IMR-90 (cell line): ENCODE results near the gene GAL3ST2. TPM values are rescaled to one million over a fixed set of nuclear protein-coding genes. Genes with fewer than 3 reads are reported as not detected.

Source experiments
- ATAC-seq: fragments of 200-7000 bp; cut with Tn5 transposase; 2 replicates; pipeline ENCODE4 v1.9.1; 2020; ENCODE audit warnings: low read depth, mild to moderate bottlenecking, moderate library complexity
- BruUV-seq: library from RNA; stranded (reverse); fragments of 400-500 nt; replicated peaks from 2 replicates; lab custom pipeline; 2021; lab: Mats Ljungman, UMichigan
- CTCF ChIA-PET: fragments of 300-600 bp; formaldehyde crosslinking; extraction: SDS; loops from one replicate; lab custom pipeline; 2021; ENCODE audit warnings: antibody characterized with exemption; lab: Yijun Ruan, JAX
- POLR2A ChIA-PET: fragments of 300-600 bp; sonication (Branson Sonifier 250); formaldehyde crosslinking; loops from one replicate; lab custom pipeline; 2022; ENCODE audit warnings: antibody characterized with exemption; ENCODE audit not compliant: unreplicated experiment; lab: Charles Lee
- DNase-seq: peaks from one replicate; pipeline ENCODE4 v3.0.0; 2013
- H2AFZ ChIP-seq: replicated peaks from 2 replicates; pipeline ENCODE3; 2013; ENCODE audit warnings: low read length, mild to moderate bottlenecking; ENCODE audit not compliant: poor library complexity
- H2AK5ac ChIP-seq: 2 replicates; pipeline ENCODE4 v1.6.1; 2013; ENCODE audit warnings: low read depth, low read length, inconsistent platforms
- H2AK9ac ChIP-seq: replicated peaks from 2 replicates; pipeline ENCODE3; 2013; ENCODE audit warnings: mild to moderate bottlenecking, low read depth, low read length, moderate library complexity; ENCODE audit not compliant: poor library complexity
- H2BK120ac ChIP-seq: 2 replicates; pipeline ENCODE4 v1.6.1; 2013; ENCODE audit warnings: low read depth, low read length, inconsistent platforms
- H2BK15ac ChIP-seq: 3 replicates; pipeline ENCODE4 v1.6.1; 2013; ENCODE audit warnings: low read depth, low read length, inconsistent platforms
- H2BK20ac ChIP-seq: 2 replicates; pipeline ENCODE4 v1.6.1; 2013; ENCODE audit warnings: low read depth, mild to moderate bottlenecking, inconsistent platforms, low read length, moderate library complexity
- H2BK5ac ChIP-seq: 2 replicates; pipeline ENCODE4 v1.6.1; 2013; ENCODE audit warnings: mild to moderate bottlenecking, low read depth, low read length, inconsistent platforms; ENCODE audit not compliant: poor library complexity, severe bottlenecking
- H3K14ac ChIP-seq: replicated peaks from 2 replicates; pipeline ENCODE4 v1.6.1; 2013; ENCODE audit warnings: low read depth, low read length, inconsistent platforms
- H3K18ac ChIP-seq: 2 replicates; pipeline ENCODE4 v1.6.1; 2013; ENCODE audit warnings: low read depth, low read length, control low read depth
- H3K23ac ChIP-seq: 2 replicates; pipeline ENCODE4 v1.6.1; 2013; ENCODE audit warnings: low read depth, low read length, inconsistent platforms
- H3K27ac ChIP-seq: 2 replicates; pipeline ENCODE4 v1.5.1; 2013; ENCODE audit warnings: mild to moderate bottlenecking, control low read depth, low read length; ENCODE audit not compliant: insufficient read depth
- H3K27me3 ChIP-seq: 2 replicates; pipeline ENCODE4 v1.6.1; 2013; ENCODE audit warnings: low read length; ENCODE audit not compliant: control insufficient read depth, insufficient read depth
- H3K36me3 ChIP-seq: 2 replicates; pipeline ENCODE4 v1.6.1; 2013; ENCODE audit warnings: low read length, mixed read lengths; ENCODE audit not compliant: control insufficient read depth, insufficient read depth
- H3K4ac ChIP-seq: 2 replicates; pipeline ENCODE4 v1.6.1; 2013; ENCODE audit warnings: low read depth, low read length, inconsistent platforms
- H3K4me1 ChIP-seq: 2 replicates; pipeline ENCODE4 v1.6.1; 2013; ENCODE audit warnings: low read length, mixed read lengths; ENCODE audit not compliant: control insufficient read depth, insufficient read depth
- H3K4me2 ChIP-seq: 2 replicates; pipeline ENCODE4 v1.6.1; 2013; ENCODE audit warnings: low read depth, mild to moderate bottlenecking, control low read depth, low read length, moderate library complexity
- H3K4me3 ChIP-seq: 2 replicates; pipeline ENCODE4 v1.5.1; 2013; ENCODE audit warnings: low read depth, mild to moderate bottlenecking, control low read depth, low read length, moderate library complexity; ENCODE audit not compliant: insufficient read depth
- H3K56ac ChIP-seq: 2 replicates; pipeline ENCODE4 v1.6.1; 2013; ENCODE audit warnings: low read length, inconsistent platforms; ENCODE audit not compliant: insufficient read depth; ENCODE audit errors: extremely low read depth
- H3K79me1 ChIP-seq, 2 experiments: 2 replicates each; pipeline ENCODE4 v1.6.1; 2013; ENCODE audit warnings: low read length in 2 of 2, inconsistent platforms in 1 of 2, low read depth in 1 of 2
- H3K9ac ChIP-seq: 2 replicates; pipeline ENCODE4 v1.6.1; 2013; ENCODE audit warnings: low read depth, low read length, control low read depth
- H3K9me1 ChIP-seq: 2 replicates; pipeline ENCODE4 v1.6.1; 2013; ENCODE audit warnings: low read length, inconsistent platforms; ENCODE audit not compliant: insufficient read depth
- H3K9me3 ChIP-seq: 2 replicates; pipeline ENCODE4 v1.6.1; 2013; ENCODE audit warnings: low read length; ENCODE audit not compliant: control insufficient read depth, insufficient read depth
- H4K20me1 ChIP-seq: 2 replicates; pipeline ENCODE4 v1.6.1; 2013; ENCODE audit warnings: low read length, inconsistent platforms; ENCODE audit not compliant: insufficient read depth
- H4K5ac ChIP-seq: 2 replicates; pipeline ENCODE4 v1.6.1; 2013; ENCODE audit warnings: mild to moderate bottlenecking, low read depth, low read length, control low read depth
- H4K8ac ChIP-seq, 2 experiments: 2 replicates each; pipeline ENCODE4 v1.6.1; 2013; ENCODE audit warnings: low read depth in 2 of 2, low read length in 2 of 2, control low read depth in 1 of 2, inconsistent platforms in 1 of 2
- H4K91ac ChIP-seq: 2 replicates; pipeline ENCODE4 v1.6.1; 2013; ENCODE audit warnings: low read depth, low read length, inconsistent platforms; ENCODE audit not compliant: insufficient read depth
- BHLHE40 ChIP-seq: fragments of 150-350 bp; IDR thresholded peaks from 2 replicates; pipeline ENCODE4 v1.6.1; 2016; ENCODE audit warnings: mild to moderate bottlenecking, low read depth, low read length
- CHD1 ChIP-seq: IDR thresholded peaks from 2 replicates; pipeline ENCODE4 v1.6.1; 2012; ENCODE audit warnings: low read depth, low read length, improper control_type of control experiment
- ELK1 ChIP-seq: fragments of 150-350 bp; IDR thresholded peaks from 2 replicates; pipeline ENCODE4 v1.6.1; 2016; ENCODE audit warnings: low read depth, mild to moderate bottlenecking, low read length, moderate library complexity, borderline replicate concordance
- FOS ChIP-seq: fragments of 150-350 bp; IDR thresholded peaks from 2 replicates; pipeline ENCODE4 v1.6.1; 2016; ENCODE audit warnings: low read depth, low read length
- MAFK ChIP-seq: IDR thresholded peaks from 2 replicates; pipeline ENCODE4 v1.6.1; 2012; ENCODE audit warnings: low read depth, low read length, improper control_type of control experiment
- MAZ ChIP-seq: IDR thresholded peaks from 2 replicates; pipeline ENCODE4 v1.6.1; 2012; ENCODE audit warnings: low read depth, mild to moderate bottlenecking, low read length, improper control_type of control experiment, moderate library complexity, borderline replicate concordance
- NFE2L2 ChIP-seq: fragments of 150-350 bp; IDR thresholded peaks from 2 replicates; pipeline ENCODE4 v1.6.1; 2016; ENCODE audit warnings: low read depth, mild to moderate bottlenecking, low read length
- POLR2A ChIP-seq: IDR thresholded peaks from 2 replicates; pipeline ENCODE4 v1.6.1; 2012; ENCODE audit warnings: mild to moderate bottlenecking, low read depth, low read length
- RFX5 ChIP-seq: IDR thresholded peaks from 2 replicates; pipeline ENCODE4 v1.8.0; 2012; ENCODE audit warnings: low read depth, mild to moderate bottlenecking, low read length, moderate library complexity
- SMC3 ChIP-seq: fragments of 150-350 bp; IDR thresholded peaks from 2 replicates; pipeline ENCODE4 v1.6.1; 2016; ENCODE audit warnings: low read depth, mild to moderate bottlenecking, antibody characterized with exemption, low read length, moderate library complexity
- WGBS, 2 experiments: methylation state at CpG; one replicate each; pipeline versions ENCODE4 v1.1.5 to v1.1.7; 2013; ENCODE audit warnings: missing lambda C conversion rate in 2 of 2; ENCODE audit not compliant: insufficient read length in 1 of 2; ENCODE audit errors: extremely low coverage in 2 of 2; 5-methylcytosine and 5-hydroxymethylcytosine counted together
- dilution Hi-C: fragments of 300-500 bp; cut with HindIII; formaldehyde crosslinking; loops from one replicate; pipeline ENCODE4 v1.14.3; 2018; ENCODE audit warnings: low sequenced_read_pairs; ENCODE audit not compliant: unreplicated experiment
- in situ Hi-C: fragments of 300-500 bp; cut with MboI; formaldehyde crosslinking; loops from 3 replicates; pipeline ENCODE4 v1.14.3; 2019; ENCODE audit warnings: low sequenced_read_pairs, inconsistent platforms, mixed read lengths
- intact Hi-C: fragments of 100-400 bp; cut with micrococcal nuclease; formaldehyde crosslinking; loops from 2 replicates; pipeline ENCODE4 v1.10.0; 2022
- polyA plus RNA-seq, 3 experiments: library from polyadenylated mRNA; depleted of rRNA; stranded (reverse); fragments of >200 nt; gene quantifications; 2 replicates each; pipeline ENCODE4 v1.2.3, GENCODE V29; 2012; ENCODE audit warnings: low replicate concordance in 1 of 3
- total RNA-seq: library from RNA; depleted of rRNA; stranded (reverse); fragments of >200 nt; gene quantifications from 2 replicates; pipeline ENCODE4 v1.2.3, GENCODE V29; 2012

The GAL3ST2 gene
- total and polyA plus RNA-seq, 2 of the 4 experiments (the other 2 are of a cell fraction), result 0.07 TPM; not detected in 1

GRCh38 chr2:241849616-241850543 is 73.3 kb downstream of the GAL3ST2 start:
- no peaks in the 10 kb centered on the region for H4K20me1 ChIP-seq
- no peak overlapping the region for H4K5ac ChIP-seq
- no peak overlapping the region for H2BK20ac ChIP-seq
- H2AK9ac ChIP-seq, result no peak overlapping the region
- intact Hi-C loops, result no loop called here
- WGBS, 2 experiments, result no CpG with 5 or more reads among the region's 16 CpGs
- H3K4ac ChIP-seq, result no peak overlapping the region
- no peak overlapping the region for H3K56ac ChIP-seq
- H2AK5ac ChIP-seq, result no peak overlapping the region
- no peak overlapping the region for H2BK120ac ChIP-seq
- in situ Hi-C loops, result no loop called here
- H3K4me3 ChIP-seq, result no peak overlapping the region
- H3K9me3 ChIP-seq, result no peaks in the 10 kb centered on the region
- peaks cover 11% of the 10 kb centered on the region for H3K27me3 ChIP-seq
- H3K36me3 ChIP-seq, result no peaks in the 10 kb centered on the region
- no peak overlapping the region for H3K18ac ChIP-seq
- TF ChIP-seq SMC3 (no peak), RFX5 (no peak), ELK1 (no peak), CHD1 (no peak), MAZ (no peak), MAFK (no peak), POLR2A (no peak), BHLHE40 (no peak), FOS (no peak), NFE2L2 (no peak)
- no peak overlapping the region for H3K27ac ChIP-seq
- no peak overlapping the region for H2BK5ac ChIP-seq
- ATAC-seq (no peak), DNase-seq (no peak)
- no peak overlapping the region for H4K91ac ChIP-seq
- H2BK15ac ChIP-seq, result no peak overlapping the region
- H3K9me1 ChIP-seq, result no peaks in the 10 kb centered on the region
- no peak overlapping the region for H3K23ac ChIP-seq
- H3K9ac ChIP-seq, result no peak overlapping the region
- H4K8ac ChIP-seq, result no peak overlapping the region
- no peak overlapping the region for H2AFZ ChIP-seq
- no peak overlapping the region for H3K14ac ChIP-seq
- no peaks in the 10 kb centered on the region for H3K79me1 ChIP-seq
- POLR2A ChIA-PET, result no interaction called here
- CTCF ChIA-PET, result no interaction called here
- no peak overlapping the region for H3K4me2 ChIP-seq
- H3K4me1 ChIP-seq, result peaks cover 3% of the 10 kb centered on the region
- no TSS peak for BruUV-seq
- dilution Hi-C loops, result no loop called here
